GM12873 (cell line): ENCODE data around the gene PPM1D.

Experiments used
- CTCF ChIP-seq: IDR thresholded peaks from 2 replicates; pipeline ENCODE4 v1.5.1; 2012; ENCODE audit warnings: low read depth, mild to moderate bottlenecking, moderate library complexity, low read length, control low read depth; ENCODE audit not compliant: insufficient read depth; ENCODE audit errors: missing control alignments

Gene PPM1D

GRCh38 chr17:60604686-60605334, 4.8 kb downstream of the PPM1D start:
- no peak for TF ChIP-seq CTCF

- TF ChIP-seq CTCF, result no peak
Observed at GRCh38 chr17:60606036-60606435, 6.0 kb downstream of the PPM1D start.

GRCh38 chr17:60610473-60610872, 10.5 kb downstream of the PPM1D start:
- TF ChIP-seq CTCF, result no peak

- no peak for TF ChIP-seq CTCF
Observed at GRCh38 chr17:60613325-60613724, 13.3 kb downstream of the PPM1D start.

GRCh38 chr17:60615108-60615507, 15.1 kb downstream of the PPM1D start:
- TF ChIP-seq CTCF, result no peak

- TF ChIP-seq CTCF, result no peak
Observed at GRCh38 chr17:60615840-60616239, 15.8 kb downstream of the PPM1D start.

- no peak for TF ChIP-seq CTCF
Observed at GRCh38 chr17:60618080-60618479, 18.1 kb downstream of the PPM1D start.
